HEK293 (cell line): ENCODE results near the gene CLEC4A.
"Not testable (repeated sequence)": the region's sequence is repeated elsewhere in the genome, so short reads cannot be mapped to it uniquely, and the experiment has no call there.

Experiments
- CTCF ChIA-PET: fragments of 350-600 bp; formaldehyde crosslinking; extraction: SDS; loops from one replicate; lab custom pipeline; 2021; ENCODE audit warnings: antibody characterized with exemption; lab: Yijun Ruan, JAX
- POLR2A ChIA-PET: fragments of 300-600 bp; formaldehyde crosslinking; extraction: SDS; loops from one replicate; lab custom pipeline; 2020; ENCODE audit warnings: antibody characterized with exemption, inconsistent platforms; lab: Yijun Ruan, JAX
- H3K27ac ChIP-seq: fragments of 200-500 bp; sonication (Bioruptor generic); 2 replicates; pipeline ENCODE4 v1.5.1; 2014; ENCODE audit warnings: low read depth, low read length, control low read depth, inconsistent platforms; ENCODE audit errors: extremely low read depth
- H3K36me3 ChIP-seq, 2 experiments: fragments of 200-500 bp in 1 of 2; sonication (Bioruptor generic) in 1 of 2; 1 replicate in 1 of 2; 2 replicates in 1 of 2; pipeline ENCODE4 v1.5.1; 2014 to 2017; ENCODE audit warnings: inconsistent platforms in 2 of 2, low read length in 2 of 2; ENCODE audit not compliant: control insufficient read depth in 2 of 2, insufficient read depth in 1 of 2
- H3K4me1 ChIP-seq: fragments of 200-500 bp; sonication (Bioruptor generic); 2 replicates; pipeline ENCODE4 v1.5.1; 2014; ENCODE audit warnings: mild to moderate bottlenecking, low read length, inconsistent platforms; ENCODE audit not compliant: control insufficient read depth, insufficient read depth
- H3K4me3 ChIP-seq: 2 replicates; pipeline ENCODE4 v1.5.1; 2011; ENCODE audit warnings: low read depth, mild to moderate bottlenecking, control low read depth, low read length, moderate library complexity
- H3K9me3 ChIP-seq: fragments of 200-500 bp; sonication (Bioruptor generic); 2 replicates; pipeline ENCODE4 v1.5.1; 2014; ENCODE audit warnings: low read depth, low read length, inconsistent platforms; ENCODE audit not compliant: control insufficient read depth, insufficient read depth
- GFI1B ChIP-seq: fragments of 450-650 bp; formaldehyde crosslinking; IDR thresholded peaks from 2 replicates; pipeline ENCODE4 v1.5.1; 2016; ENCODE audit warnings: missing biosample characterization, missing genetic modification characterization
- GLI2 ChIP-seq: fragments of 450-650 bp; formaldehyde crosslinking; IDR thresholded peaks from 2 replicates; pipeline ENCODE4; 2017; ENCODE audit warnings: missing biosample characterization, missing genetic modification characterization, low read depth, borderline replicate concordance
- SCRT1 ChIP-seq: fragments of 450-650 bp; formaldehyde crosslinking; IDR thresholded peaks from 2 replicates; pipeline ENCODE4 v1.5.1; 2016; ENCODE audit warnings: missing biosample characterization, missing genetic modification characterization, borderline replicate concordance
- SCRT2 ChIP-seq: fragments of 450-650 bp; formaldehyde crosslinking; IDR thresholded peaks from 2 replicates; pipeline ENCODE4 v1.5.1; 2016; ENCODE audit warnings: missing biosample characterization, missing genetic modification characterization
- ZBTB20 ChIP-seq: fragments of 450-650 bp; formaldehyde crosslinking; IDR thresholded peaks from 2 replicates; pipeline ENCODE4 v1.5.1; 2016; ENCODE audit warnings: missing biosample characterization, missing genetic modification characterization
- ZNF248 ChIP-seq: fragments of 450-650 bp; formaldehyde crosslinking; IDR thresholded peaks from 2 replicates; pipeline ENCODE4 v1.5.1; 2017; ENCODE audit warnings: missing biosample characterization, missing genetic modification characterization
- ZNF596 ChIP-seq: fragments of 450-650 bp; IDR thresholded peaks from 2 replicates; pipeline ENCODE4 v1.5.0; 2018; ENCODE audit warnings: missing biosample characterization, mild to moderate bottlenecking, missing genetic modification characterization, moderate library complexity
- ZNF623 ChIP-seq: fragments of 450-650 bp; formaldehyde crosslinking; IDR thresholded peaks from 2 replicates; pipeline ENCODE4 v1.5.1; 2016; ENCODE audit warnings: missing biosample characterization, missing genetic modification characterization
- ZNF629 ChIP-seq: fragments of 450-650 bp; formaldehyde crosslinking; IDR thresholded peaks from 2 replicates; pipeline ENCODE4 v1.5.1; 2017; ENCODE audit warnings: missing biosample characterization, missing genetic modification characterization
- TF ChIP-seq, protein P1 (sequence below): fragments of 450-650 bp; formaldehyde crosslinking; IDR thresholded peaks from 2 replicates; pipeline ENCODE4 v1.5.1; 2016; ENCODE audit warnings: missing biosample characterization, missing genetic modification characterization
- TF ChIP-seq, protein P2 (sequence below): fragments of 450-650 bp; formaldehyde crosslinking; IDR thresholded peaks from 2 replicates; pipeline ENCODE4 v1.5.1; 2016; ENCODE audit warnings: missing biosample characterization, missing genetic modification characterization
- TF ChIP-seq, protein P3 (sequence below): fragments of 450-650 bp; formaldehyde crosslinking; IDR thresholded peaks from 2 replicates; pipeline ENCODE4 v1.5.1; 2017; ENCODE audit warnings: missing biosample characterization, missing genetic modification characterization
- TF ChIP-seq, protein P4 (sequence below): fragments of 450-650 bp; formaldehyde crosslinking; IDR thresholded peaks from 2 replicates; pipeline ENCODE4 v1.5.1; 2016; ENCODE audit warnings: missing biosample characterization, missing genetic modification characterization

The CLEC4A gene

DNA sequence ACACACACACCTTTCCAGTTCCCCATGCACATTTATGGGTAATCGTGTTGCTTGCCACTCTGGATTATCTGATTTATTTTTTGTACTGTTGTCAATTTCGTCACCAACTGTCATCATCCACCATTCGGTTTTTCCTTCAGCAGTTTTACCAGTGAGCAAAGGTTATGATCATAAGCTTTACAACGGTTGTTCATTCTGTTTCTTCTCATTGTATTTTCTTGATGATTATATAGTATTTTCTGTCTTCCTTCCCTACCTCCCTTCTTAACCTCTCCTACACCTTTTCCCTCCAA, 40.7 kb upstream of the CLEC4A start (continued):
- TF ChIP-seq, protein P1, sequence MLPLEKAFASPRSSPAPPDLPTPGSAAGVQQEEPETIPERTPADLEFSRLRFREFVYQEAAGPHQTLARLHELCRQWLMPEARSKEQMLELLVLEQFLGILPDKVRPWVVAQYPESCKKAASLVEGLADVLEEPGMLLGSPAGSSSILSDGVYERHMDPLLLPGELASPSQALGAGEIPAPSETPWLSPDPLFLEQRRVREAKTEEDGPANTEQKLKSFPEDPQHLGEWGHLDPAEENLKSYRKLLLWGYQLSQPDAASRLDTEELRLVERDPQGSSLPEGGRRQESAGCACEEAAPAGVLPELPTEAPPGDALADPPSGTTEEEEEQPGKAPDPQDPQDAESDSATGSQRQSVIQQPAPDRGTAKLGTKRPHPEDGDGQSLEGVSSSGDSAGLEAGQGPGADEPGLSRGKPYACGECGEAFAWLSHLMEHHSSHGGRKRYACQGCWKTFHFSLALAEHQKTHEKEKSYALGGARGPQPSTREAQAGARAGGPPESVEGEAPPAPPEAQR (tag by site-specific recombination), result 0 out of 2 replicates have a peak, but pooled peaks have one; percentile 53
- TF ChIP-seq, protein P2, sequence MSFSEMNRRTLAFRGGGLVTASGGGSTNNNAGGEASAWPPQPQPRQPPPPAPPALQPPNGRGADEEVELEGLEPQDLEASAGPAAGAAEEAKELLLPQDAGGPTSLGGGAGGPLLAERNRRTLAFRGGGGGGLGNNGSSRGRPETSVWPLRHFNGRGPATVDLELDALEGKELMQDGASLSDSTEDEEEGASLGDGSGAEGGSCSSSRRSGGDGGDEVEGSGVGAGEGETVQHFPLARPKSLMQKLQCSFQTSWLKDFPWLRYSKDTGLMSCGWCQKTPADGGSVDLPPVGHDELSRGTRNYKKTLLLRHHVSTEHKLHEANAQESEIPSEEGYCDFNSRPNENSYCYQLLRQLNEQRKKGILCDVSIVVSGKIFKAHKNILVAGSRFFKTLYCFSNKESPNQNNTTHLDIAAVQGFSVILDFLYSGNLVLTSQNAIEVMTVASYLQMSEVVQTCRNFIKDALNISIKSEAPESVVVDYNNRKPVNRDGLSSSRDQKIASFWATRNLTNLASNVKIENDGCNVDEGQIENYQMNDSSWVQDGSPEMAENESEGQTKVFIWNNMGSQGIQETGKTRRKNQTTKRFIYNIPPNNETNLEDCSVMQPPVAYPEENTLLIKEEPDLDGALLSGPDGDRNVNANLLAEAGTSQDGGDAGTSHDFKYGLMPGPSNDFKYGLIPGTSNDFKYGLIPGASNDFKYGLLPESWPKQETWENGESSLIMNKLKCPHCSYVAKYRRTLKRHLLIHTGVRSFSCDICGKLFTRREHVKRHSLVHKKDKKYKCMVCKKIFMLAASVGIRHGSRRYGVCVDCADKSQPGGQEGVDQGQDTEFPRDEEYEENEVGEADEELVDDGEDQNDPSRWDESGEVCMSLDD, result no peak
- TF ChIP-seq GFI1B (tag by site-specific recombination) (peak; percentile 15), GLI2 (tag by site-specific recombination) (no peak), ZNF623 (tag by site-specific recombination) (no peak), ZNF248 (tag by site-specific recombination) (no peak)
- TF ChIP-seq, protein P3, sequence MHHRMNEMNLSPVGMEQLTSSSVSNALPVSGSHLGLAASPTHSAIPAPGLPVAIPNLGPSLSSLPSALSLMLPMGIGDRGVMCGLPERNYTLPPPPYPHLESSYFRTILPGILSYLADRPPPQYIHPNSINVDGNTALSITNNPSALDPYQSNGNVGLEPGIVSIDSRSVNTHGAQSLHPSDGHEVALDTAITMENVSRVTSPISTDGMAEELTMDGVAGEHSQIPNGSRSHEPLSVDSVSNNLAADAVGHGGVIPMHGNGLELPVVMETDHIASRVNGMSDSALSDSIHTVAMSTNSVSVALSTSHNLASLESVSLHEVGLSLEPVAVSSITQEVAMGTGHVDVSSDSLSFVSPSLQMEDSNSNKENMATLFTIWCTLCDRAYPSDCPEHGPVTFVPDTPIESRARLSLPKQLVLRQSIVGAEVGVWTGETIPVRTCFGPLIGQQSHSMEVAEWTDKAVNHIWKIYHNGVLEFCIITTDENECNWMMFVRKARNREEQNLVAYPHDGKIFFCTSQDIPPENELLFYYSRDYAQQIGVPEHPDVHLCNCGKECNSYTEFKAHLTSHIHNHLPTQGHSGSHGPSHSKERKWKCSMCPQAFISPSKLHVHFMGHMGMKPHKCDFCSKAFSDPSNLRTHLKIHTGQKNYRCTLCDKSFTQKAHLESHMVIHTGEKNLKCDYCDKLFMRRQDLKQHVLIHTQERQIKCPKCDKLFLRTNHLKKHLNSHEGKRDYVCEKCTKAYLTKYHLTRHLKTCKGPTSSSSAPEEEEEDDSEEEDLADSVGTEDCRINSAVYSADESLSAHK (tag by site-specific recombination), result no peak

DNA sequence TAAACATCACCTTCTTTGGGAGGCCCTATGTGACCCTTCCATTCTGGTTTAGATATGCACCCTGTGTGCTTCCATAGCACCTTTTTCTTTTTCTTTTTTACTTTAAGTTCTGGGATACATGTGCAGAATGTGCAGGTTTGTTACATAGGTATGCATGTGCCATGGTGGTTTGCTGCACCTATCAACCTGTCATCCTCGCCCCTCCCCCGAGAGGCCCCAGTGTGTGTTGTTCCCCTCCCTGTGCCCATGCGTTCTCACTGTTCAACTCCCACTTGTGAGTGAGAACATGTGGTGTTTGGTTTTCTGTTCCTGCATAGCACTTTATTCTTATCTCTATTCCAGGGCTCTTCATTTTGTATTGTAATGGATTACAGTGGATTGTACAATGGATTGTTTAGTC, 39.1 kb upstream of the CLEC4A start:
- H3K9me3 ChIP-seq, H3K4me1 ChIP-seq, H3K4me3 ChIP-seq, H3K27ac ChIP-seq, POLR2A ChIA-PET: not testable (repeated sequence)
- H3K36me3 ChIP-seq, result peaks cover 0 to 12% of the 10 kb centered on the region in 2 experiments; a peak in 2 of 3 replicates
- TF ChIP-seq SCRT1 (tag by site-specific recombination) (0 out of 2 replicates have a peak, but pooled peaks have one; percentile 57), SCRT2 (peak; percentile 67)
- TF ChIP-seq, protein P4, sequence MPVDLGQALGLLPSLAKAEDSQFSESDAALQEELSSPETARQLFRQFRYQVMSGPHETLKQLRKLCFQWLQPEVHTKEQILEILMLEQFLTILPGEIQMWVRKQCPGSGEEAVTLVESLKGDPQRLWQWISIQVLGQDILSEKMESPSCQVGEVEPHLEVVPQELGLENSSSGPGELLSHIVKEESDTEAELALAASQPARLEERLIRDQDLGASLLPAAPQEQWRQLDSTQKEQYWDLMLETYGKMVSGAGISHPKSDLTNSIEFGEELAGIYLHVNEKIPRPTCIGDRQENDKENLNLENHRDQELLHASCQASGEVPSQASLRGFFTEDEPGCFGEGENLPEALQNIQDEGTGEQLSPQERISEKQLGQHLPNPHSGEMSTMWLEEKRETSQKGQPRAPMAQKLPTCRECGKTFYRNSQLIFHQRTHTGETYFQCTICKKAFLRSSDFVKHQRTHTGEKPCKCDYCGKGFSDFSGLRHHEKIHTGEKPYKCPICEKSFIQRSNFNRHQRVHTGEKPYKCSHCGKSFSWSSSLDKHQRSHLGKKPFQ (tag by site-specific recombination), result peak; percentile 80
- CTCF ChIA-PET, result interaction anchor here (0.6 to 0.8 kb wide), 2 partner anchors 18 to 38 kb away, joined by 3 to 4 read pairs; no protein-coding TSS in a partner anchor

DNA sequence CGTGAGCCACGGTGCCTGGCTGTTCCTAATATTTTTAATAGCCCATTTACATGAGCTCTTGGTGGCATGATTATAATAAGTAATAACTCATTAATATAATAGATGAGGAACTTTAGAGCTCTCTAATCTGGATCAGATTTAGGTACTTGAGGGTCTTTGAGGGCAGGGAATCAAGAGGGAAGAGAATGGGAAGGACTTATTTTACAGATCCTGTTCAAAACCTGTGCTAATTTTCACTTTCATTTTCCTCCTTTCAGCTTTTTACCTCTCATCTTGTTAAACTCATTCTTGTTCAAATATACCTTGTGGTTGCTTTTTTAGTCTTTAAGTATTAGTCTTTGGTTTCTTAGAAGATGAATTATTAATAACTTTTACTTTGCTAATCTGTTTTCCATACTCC, 35.8 kb upstream of the CLEC4A start:
- H3K4me3 ChIP-seq, result no peak overlapping the region
- H3K27ac ChIP-seq, result no peak overlapping the region
- CTCF ChIA-PET, result interaction anchor here (0.7 to 2.9 kb wide), 3 partner anchors 9 to 445 kb away, joined by 6 to 13 read pairs (median 6); no protein-coding TSS in a partner anchor
- TF ChIP-seq ZNF596 (tag by site-specific recombination) (no peak), ZBTB20 (no peak), ZNF629 (no peak)
- TF ChIP-seq, all 188 proteins: peak for 0
- Histone ChIP-seq H3K36me3 (peaks cover 30 to 32% of the 10 kb centered on the region in 2 experiments), H3K4me1 (peaks cover 2% of the 10 kb centered on the region; the same call in 1 of the 2 replicates), H3K9me3 (no peaks in the 10 kb centered on the region)
- POLR2A ChIA-PET, result no interaction called here
